HEK293T (cell line): ENCODE data around the gene GPR75.

Experiments used
- CTCF ChIA-PET: fragments of 350-600 bp; formaldehyde crosslinking; extraction: SDS; loops from one replicate; lab custom pipeline; 2021; ENCODE audit warnings: antibody characterized with exemption, inconsistent platforms; lab: Yijun Ruan, JAX
- POLR2A ChIA-PET: fragments of 350-600 bp; formaldehyde crosslinking; extraction: SDS; loops from one replicate; lab custom pipeline; 2020; ENCODE audit warnings: antibody characterized with exemption, inconsistent platforms; lab: Yijun Ruan, JAX
- DNase-seq: peaks from one replicate; pipeline ENCODE4 v3.0.0; 2012; ENCODE audit warnings: mixed read lengths; ENCODE audit errors: extremely low spot score
- ARNT ChIP-seq: fragments of 450-650 bp; IDR thresholded peaks from 2 replicates; pipeline ENCODE4 v1.6.1; 2017; ENCODE audit warnings: mild to moderate bottlenecking
- BHLHE40 ChIP-seq: fragments of 450-650 bp; IDR thresholded peaks from 2 replicates; pipeline ENCODE4 v1.6.1; 2016; ENCODE audit warnings: mild to moderate bottlenecking, moderate library complexity, borderline replicate concordance
- CTBP1 ChIP-seq: fragments of 450-650 bp; IDR thresholded peaks from 2 replicates; pipeline ENCODE4 v1.6.1; 2016; ENCODE audit warnings: borderline replicate concordance
- ELF4 ChIP-seq: fragments of 450-650 bp; IDR thresholded peaks from 2 replicates; pipeline ENCODE4 v1.6.1; 2017; ENCODE audit warnings: antibody characterized with exemption
- FOXA1 ChIP-seq: fragments of 450-650 bp; IDR thresholded peaks from 2 replicates; pipeline ENCODE4 v1.6.1; 2016; ENCODE audit warnings: mild to moderate bottlenecking
- FOXK2 ChIP-seq: fragments of 450-650 bp; IDR thresholded peaks from 2 replicates; pipeline ENCODE4 v1.6.1; 2016; ENCODE audit warnings: mild to moderate bottlenecking
- FOXM1 ChIP-seq: fragments of 450-650 bp; IDR thresholded peaks from 2 replicates; pipeline ENCODE4 v1.6.1; 2017; ENCODE audit warnings: mild to moderate bottlenecking, borderline replicate concordance
- HDGF ChIP-seq: fragments of 450-650 bp; IDR thresholded peaks from 2 replicates; pipeline ENCODE4 v1.6.1; 2017; ENCODE audit warnings: antibody characterized with exemption, borderline replicate concordance
- L3MBTL2 ChIP-seq: fragments of 450-650 bp; conservative IDR thresholded peaks from 2 replicates; pipeline ENCODE4 v1.6.1; 2016; ENCODE audit warnings: mild to moderate bottlenecking
- LEF1 ChIP-seq: fragments of 450-650 bp; IDR thresholded peaks from 2 replicates; pipeline ENCODE4 v1.6.1; 2017; ENCODE audit warnings: mild to moderate bottlenecking, borderline replicate concordance
- NFRKB ChIP-seq: fragments of 450-650 bp; IDR thresholded peaks from 2 replicates; pipeline ENCODE4 v1.6.1; 2016; ENCODE audit warnings: mild to moderate bottlenecking, moderate library complexity
- PKNOX1 ChIP-seq: fragments of 450-650 bp; IDR thresholded peaks from 2 replicates; pipeline ENCODE4 v1.6.1; 2016
- SP1 ChIP-seq: fragments of 450-650 bp; IDR thresholded peaks from 2 replicates; pipeline ENCODE4 v1.6.1; 2017
- SUZ12 ChIP-seq: fragments of 450-650 bp; IDR thresholded peaks from 2 replicates; pipeline ENCODE4 v1.6.1; 2016; ENCODE audit warnings: mild to moderate bottlenecking
- TARDBP ChIP-seq: fragments of 450-650 bp; IDR thresholded peaks from 2 replicates; pipeline ENCODE4 v1.6.1; 2016
- ZNF384 ChIP-seq: fragments of 450-650 bp; IDR thresholded peaks from 2 replicates; pipeline ENCODE4 v1.6.1; 2016

The GPR75 gene

GRCh38 chr2:53886406-53887280 is 26.9 kb upstream of the GPR75 start:
- ChIA-PET POLR2A (no interaction called here), CTCF (no interaction called here)
- DNase-seq: no peak
- TF ChIP-seq HDGF (no peak), SP1 (no peak), ELF4 (no peak), FOXA1 (no peak), BHLHE40 (no peak), FOXM1 (no peak), TARDBP (no peak), LEF1 (no peak), NFRKB (no peak), PKNOX1 (no peak), ARNT (no peak), L3MBTL2 (no peak), FOXK2 (no peak), CTBP1 (no peak), SUZ12 (no peak), ZNF384 (no peak)

GRCh38 chr2:53884883-53885282 is 25.1 kb upstream of the GPR75 start:
- ChIA-PET CTCF (no interaction called here), POLR2A (no interaction called here)
- no peak for DNase-seq
- no peak for TF ChIP-seq FOXK2
- TF ChIP-seq ELF4: no peak
- TF ChIP-seq SP1: no peak
- TF ChIP-seq SUZ12: no peak
- TF ChIP-seq ARNT: no peak
- TF ChIP-seq LEF1: no peak
- TF ChIP-seq TARDBP: no peak
- TF ChIP-seq FOXM1: no peak
- no peak for TF ChIP-seq HDGF
- no peak for TF ChIP-seq L3MBTL2
- TF ChIP-seq CTBP1: no peak
- TF ChIP-seq PKNOX1: no peak

- TF ChIP-seq NFRKB: no peak
- TF ChIP-seq FOXM1: no peak
- no peak for TF ChIP-seq ELF4
- no peak for TF ChIP-seq HDGF
- no peak for TF ChIP-seq ARNT
- TF ChIP-seq FOXA1: no peak
- TF ChIP-seq CTBP1: no peak
- ChIA-PET CTCF (no interaction called here), POLR2A (no interaction called here)
These were observed 22.2 kb upstream of the GPR75 start for GRCh38 chr2:53881986-53882385.

GRCh38 chr2:53881360-53881759 is 21.6 kb upstream of the GPR75 start:
- POLR2A ChIA-PET: no interaction called here

More at GRCh38 chr2:53881986-53882385, 22.2 kb upstream of the GPR75 start:
- DNase-seq: no peak

GRCh38 chr2:53880756-53881155 is 21.0 kb upstream of the GPR75 start:
- no peak for TF ChIP-seq ARNT
- no peak for TF ChIP-seq FOXM1
- no peak for TF ChIP-seq ELF4
- TF ChIP-seq PKNOX1: no peak
- no peak for TF ChIP-seq L3MBTL2
- TF ChIP-seq LEF1: no peak
- no peak for TF ChIP-seq TARDBP
- no peak for TF ChIP-seq SP1
- no peak for DNase-seq
- CTCF ChIA-PET: no interaction called here
- POLR2A ChIA-PET: no interaction called here

More at GRCh38 chr2:53881360-53881759, 21.6 kb upstream of the GPR75 start:
- no peak for DNase-seq
- TF ChIP-seq PKNOX1: no peak
- no peak for TF ChIP-seq FOXM1
- TF ChIP-seq ARNT: no peak
- no peak for TF ChIP-seq NFRKB
- no peak for TF ChIP-seq FOXA1
- no peak for TF ChIP-seq LEF1
- TF ChIP-seq TARDBP: no peak
- no peak for TF ChIP-seq SP1
- no peak for TF ChIP-seq ZNF384
- no peak for TF ChIP-seq SUZ12
- TF ChIP-seq L3MBTL2: no peak
- TF ChIP-seq CTBP1: no peak
- TF ChIP-seq FOXK2: no peak
- no peak for TF ChIP-seq HDGF
- TF ChIP-seq ELF4: no peak
- TF ChIP-seq BHLHE40: no peak
- CTCF ChIA-PET: no interaction called here
